Heart left ventricle (tissue), 13 donors: ENCODE data around the gene NRCAM.

Experiments
- CTCF ChIP-seq, 12 donors: fragments of 200-600 bp; sonication (generic) in 4 of 12; IDR thresholded peaks; one replicate each; pipeline versions ENCODE4 v1.5.0 to v1.8.0; 2018 to 2022; ENCODE audit warnings: antibody characterized with exemption in 12 of 12, mild to moderate bottlenecking in 5 of 12
- POLR2A ChIP-seq, 2 donors: fragments of 450-650 bp; IDR thresholded peaks; one replicate each; pipeline ENCODE4 v1.6.1; 2017; ENCODE audit warnings: antibody characterized with exemption in 2 of 2, mild to moderate bottlenecking in 2 of 2, moderate library complexity in 2 of 2
- donor health status: ischemic (EF 13 %, LVEDD 7.1; RV severe dilation, severe dysfunction).
- donor health status: DM: no; HTN: yes; CAD: no.
- donor health status: DM: no; HTN: no; CAD: no.
- donor health status: ischemic (EF 25% LVEDD 6.9; RV normal size, moderate dysfunction).
- donor health status: ischemic (EF 25% LVEDD 5.7; RV mildly dilated, moderate dysfunction).
- donor health status: ischemic (EF 35%, LVEDD 5.7; RV mildly dilated, moderate dysfunction).
- donor health status: nonischemic (EF 11% LVEDD 7.7; RV severe dilation, severe dysfunction).
- donor health status: DM: yes; HTN: yes; CAD: no.
- donor health status: PGD.
- donor health status: ischemic (EF 29% LVEDD 5.4; RV normal size, mild dysfunction).
- donor health status: nonischemic (EF 23%, LVEDD 6.1; RV moderate dilation, normal function).

GRCh38 chr7:108407676-108408075, 48.6 kb downstream of the NRCAM start:
- TF ChIP-seq POLR2A (IDR thresholded peaks at IDR 0.05) (no peak), CTCF (IDR thresholded peaks at IDR 0.05) (no peak)
